ENCODE data around the gene FSIP1.

The FSIP1 gene

GRCh38 chr15:39551476-39551875, 231.2 kb downstream of the FSIP1 start:
- Histone ChIP-seq H3K9me3 (ENCODE audit: control insufficient read depth, low read length) (no peaks in the 10 kb centered on the region), H3K4me1 (ENCODE audit: control insufficient read depth, insufficient read depth, low read length, poor library complexity, severe bottlenecking) (no peaks in the 10 kb centered on the region), H3K27ac (ENCODE audit: insufficient read depth, low read length, poor library complexity, severe bottlenecking) (no peak overlapping the region), H3K27me3 (replicated peaks; ENCODE audit: control insufficient read depth, insufficient read depth, low read length, poor library complexity, severe bottlenecking) (no peaks in the 10 kb centered on the region), H3K36me3 (ENCODE audit: control insufficient read depth, insufficient read depth, low read length) (no peaks in the 10 kb centered on the region), H3K4me3 (ENCODE audit: insufficient read depth, low read depth, low read length, poor library complexity, severe bottlenecking) (no peak overlapping the region)
- no peak for DNase-seq
